Panc1 (cell line): ENCODE measurements around the gene GRIK3.

ENCODE experiments used
- CTCF ChIP-seq: fragments of 450-650 bp; IDR thresholded peaks from 2 replicates; pipeline ENCODE4 v1.5.1; 2017; ENCODE audit warnings: mild to moderate bottlenecking
- POLR2AphosphoS5 ChIP-seq: IDR thresholded peaks from 2 replicates; pipeline ENCODE4 v1.6.1; 2012; ENCODE audit warnings: mild to moderate bottlenecking, low read depth, low read length, moderate library complexity
- REST ChIP-seq, 2 experiments: IDR thresholded peaks; 2 replicates each; pipeline ENCODE4 v1.6.1; 2011 to 2012; ENCODE audit warnings: low read depth in 2 of 2, control low read depth in 1 of 2, low read length in 1 of 2, mild to moderate bottlenecking in 1 of 2, moderate library complexity in 1 of 2; ENCODE audit not compliant: insufficient read depth in 1 of 2

- no peak for TF ChIP-seq CTCF
- TF ChIP-seq POLR2AphosphoS5: no peak
- TF ChIP-seq REST (IDR thresholded peaks at IDR 0.05; ENCODE audit: insufficient read depth in 1 of 2, low read depth in 2 of 2, low read length in 1 of 2): no peak
Measured at GRCh38 chr1:37036667-37037053, 2.3 kb upstream of the GRIK3 start.
